Fibroblast of pulmonary artery (primary cell): ENCODE measurements around the gene ZNF334.

Experiments used
- DNase-seq: peaks from one replicate; pipeline ENCODE4 v3.0.0-alpha.2; 2010; ENCODE audit warnings: low read depth
- H3K4me3 ChIP-seq: replicated peaks from 2 replicates; pipeline ENCODE4 v1.5.1; 2011; ENCODE audit warnings: low read depth, mild to moderate bottlenecking, control low read depth, low read length, moderate library complexity
- TF ChIP-seq, protein P1 (sequence below): IDR thresholded peaks from 2 replicates; pipeline ENCODE4 v1.5.1; 2011; ENCODE audit warnings: mild to moderate bottlenecking, control low read depth, low read length, inconsistent platforms; ENCODE audit errors: missing control alignments

Gene ZNF334

DNA sequence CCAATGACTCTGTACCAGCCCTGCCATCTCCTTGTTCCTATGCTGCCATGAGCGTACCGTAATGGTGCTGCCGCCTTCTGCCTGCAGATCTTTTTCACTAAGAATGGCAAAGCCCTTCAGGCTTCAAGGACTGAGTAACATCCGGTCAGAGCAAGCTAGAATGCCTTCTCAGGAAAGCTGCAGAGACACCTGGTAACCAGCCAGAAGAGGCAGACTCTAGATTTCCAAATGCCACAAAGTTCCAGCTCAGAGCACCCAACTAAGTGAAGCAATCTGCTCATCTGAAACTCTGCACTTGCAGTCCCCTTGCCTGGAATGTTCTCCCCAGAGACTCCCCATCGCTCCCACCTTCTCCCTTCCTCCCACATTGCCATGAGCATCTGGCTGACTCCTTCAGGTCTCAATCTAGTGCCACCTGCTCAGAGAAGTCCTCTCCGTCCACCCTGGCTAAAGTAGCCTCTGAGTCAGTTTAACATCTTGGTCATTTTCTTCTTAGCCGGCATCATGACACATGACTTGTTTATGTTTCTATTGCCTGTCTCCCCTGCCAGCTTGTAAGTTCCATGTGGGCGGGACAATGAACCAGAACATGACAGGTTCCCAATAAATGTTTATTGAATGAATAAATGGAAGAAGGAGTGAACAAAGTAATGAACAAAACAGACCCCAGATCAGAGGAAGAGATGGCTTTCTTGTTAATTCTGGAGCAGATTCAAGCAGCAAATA is 44.0 kb upstream of the ZNF334 start:
- TF ChIP-seq, protein P1, sequence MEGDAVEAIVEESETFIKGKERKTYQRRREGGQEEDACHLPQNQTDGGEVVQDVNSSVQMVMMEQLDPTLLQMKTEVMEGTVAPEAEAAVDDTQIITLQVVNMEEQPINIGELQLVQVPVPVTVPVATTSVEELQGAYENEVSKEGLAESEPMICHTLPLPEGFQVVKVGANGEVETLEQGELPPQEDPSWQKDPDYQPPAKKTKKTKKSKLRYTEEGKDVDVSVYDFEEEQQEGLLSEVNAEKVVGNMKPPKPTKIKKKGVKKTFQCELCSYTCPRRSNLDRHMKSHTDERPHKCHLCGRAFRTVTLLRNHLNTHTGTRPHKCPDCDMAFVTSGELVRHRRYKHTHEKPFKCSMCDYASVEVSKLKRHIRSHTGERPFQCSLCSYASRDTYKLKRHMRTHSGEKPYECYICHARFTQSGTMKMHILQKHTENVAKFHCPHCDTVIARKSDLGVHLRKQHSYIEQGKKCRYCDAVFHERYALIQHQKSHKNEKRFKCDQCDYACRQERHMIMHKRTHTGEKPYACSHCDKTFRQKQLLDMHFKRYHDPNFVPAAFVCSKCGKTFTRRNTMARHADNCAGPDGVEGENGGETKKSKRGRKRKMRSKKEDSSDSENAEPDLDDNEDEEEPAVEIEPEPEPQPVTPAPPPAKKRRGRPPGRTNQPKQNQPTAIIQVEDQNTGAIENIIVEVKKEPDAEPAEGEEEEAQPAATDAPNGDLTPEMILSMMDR, result no peak
- no peak overlapping the region for H3K4me3 ChIP-seq
- peak; percentile 67 for DNase-seq

DNA sequence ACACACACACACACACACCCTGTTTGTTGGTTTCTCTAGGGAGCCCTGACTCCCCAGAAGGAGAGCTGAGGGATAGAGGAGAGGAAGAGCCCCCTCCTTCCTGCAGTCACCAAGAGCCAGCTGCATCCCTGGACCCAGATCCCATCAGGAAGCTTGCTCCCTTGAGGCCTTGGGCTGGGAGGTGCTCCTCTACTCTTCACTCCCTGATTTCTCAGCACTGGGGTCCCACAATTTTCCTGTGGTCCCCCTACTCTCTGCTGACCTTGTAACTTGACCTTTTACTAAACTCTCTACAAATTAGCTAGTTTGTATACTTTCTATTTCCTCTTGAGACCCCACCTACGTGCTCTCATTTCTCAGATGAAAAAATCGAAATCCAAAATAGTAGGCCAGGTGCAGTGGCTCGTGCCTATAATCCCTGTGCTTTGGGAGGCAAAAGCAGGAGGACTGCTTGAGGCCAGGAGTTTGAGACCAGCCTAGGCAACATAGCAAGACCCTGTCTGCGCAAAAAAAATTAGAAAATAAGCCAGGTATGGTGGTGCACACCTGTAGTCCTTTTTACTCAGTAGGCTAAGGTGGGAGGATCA is 42.1 kb upstream of the ZNF334 start:
- H3K4me3 ChIP-seq, result no peak overlapping the region
- TF ChIP-seq, protein P1, result no peak
- DNase-seq, result no peak

DNA sequence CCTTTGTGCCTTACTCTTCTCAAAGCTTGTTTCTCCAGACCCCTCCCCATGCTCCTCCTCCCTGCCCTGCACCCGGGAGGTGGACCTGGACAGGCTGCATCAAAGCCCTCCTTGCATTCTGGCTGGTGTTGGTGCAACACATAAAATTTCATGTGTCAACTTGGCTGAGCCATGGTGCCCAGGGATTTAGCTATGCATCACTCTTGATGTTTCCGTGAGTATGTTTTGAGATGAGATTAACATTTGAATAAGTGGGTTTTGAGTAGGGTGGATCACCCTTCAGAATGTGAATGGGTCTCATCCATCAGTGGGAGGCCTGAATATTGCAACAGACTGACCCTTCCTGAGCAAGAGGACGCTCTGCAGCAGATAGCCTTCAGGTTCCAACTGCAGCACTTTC is 41.5 kb upstream of the ZNF334 start:
- DNase-seq, result no peak
- no peak overlapping the region for H3K4me3 ChIP-seq
- TF ChIP-seq, protein P1, result no peak

DNA sequence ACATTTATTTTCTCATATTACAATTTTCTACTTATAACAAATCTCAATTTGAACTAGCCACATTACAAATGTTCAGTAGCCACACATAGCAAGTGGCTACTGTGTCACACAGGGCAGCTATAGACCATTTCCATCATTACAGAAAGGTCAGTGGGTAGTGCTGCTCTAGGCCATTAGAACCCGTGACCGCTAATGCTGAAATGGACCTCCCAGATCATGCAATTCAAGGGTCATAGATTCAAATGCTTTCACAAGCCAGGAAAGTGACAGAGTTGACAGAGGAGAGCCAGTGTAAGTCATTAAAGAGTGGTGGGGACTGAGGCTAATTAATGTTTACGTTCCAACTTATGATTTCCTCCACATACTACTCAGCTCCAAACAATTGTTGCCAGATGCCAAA is 40.6 kb upstream of the ZNF334 start:
- DNase-seq, result no peak
- TF ChIP-seq, protein P1, result no peak
- H3K4me3 ChIP-seq, result no peak overlapping the region

- DNase-seq, result no peak
- H3K4me3 ChIP-seq, result no peak overlapping the region
- TF ChIP-seq, protein P1, result no peak
Measured at GRCh38 chr20:46552460-46553420, 39.4 kb upstream of the ZNF334 start.

- no peak overlapping the region for H3K4me3 ChIP-seq
- DNase-seq, result no peak
- TF ChIP-seq, protein P1, result no peak
Measured at GRCh38 chr20:46551522-46552381, 38.4 kb upstream of the ZNF334 start.
